GM23338 (cell line): ENCODE data around the gene SRA1. TPM values are rescaled to one million over a fixed set of nuclear protein-coding genes. Genes with fewer than 3 reads are reported as not detected.

Source experiments
- CREB1 ChIP-seq: fragments of 250-450 bp; sonication (Bioruptor Pico); IDR thresholded peaks from 2 replicates; pipeline ENCODE4 v1.5.0; 2020; ENCODE audit warnings: low read depth, mild to moderate bottlenecking, moderate library complexity
- EZH2 ChIP-seq: fragments of 200-600 bp; sonication (generic); IDR thresholded peaks from one replicate; pipeline ENCODE4 v1.8.0; 2017; ENCODE audit warnings: antibody characterized with exemption, mild to moderate bottlenecking, low read depth; ENCODE audit not compliant: unreplicated experiment
- JUNB ChIP-seq: IDR thresholded peaks from one replicate; pipeline ENCODE4 v1.6.1; 2016; ENCODE audit warnings: antibody characterized with exemption; ENCODE audit not compliant: unreplicated experiment
- NANOG ChIP-seq: IDR thresholded peaks from 2 replicates; pipeline ENCODE4 v1.6.1; 2016; ENCODE audit warnings: antibody characterized with exemption, borderline replicate concordance
- STAT1 ChIP-seq: IDR thresholded peaks from one replicate; pipeline ENCODE4 v1.6.1; 2016; ENCODE audit warnings: antibody characterized with exemption; ENCODE audit not compliant: unreplicated experiment
- ZNF114 ChIP-seq: fragments of 250-450 bp; sonication (Bioruptor Pico); IDR thresholded peaks from 2 replicates; pipeline ENCODE4 v1.5.0; 2020; ENCODE audit warnings: mild to moderate bottlenecking, moderate library complexity
- polyA plus RNA-seq: library from polyadenylated mRNA; unstranded; fragments of >200 nt; fragmentation: Nextera tagmentation; extraction: Ambion mirVana; gene quantifications from 2 replicates; pipeline ENCODE4 v1.2.1, GENCODE V29; 2016
- total RNA-seq: library from RNA; depleted of rRNA; stranded (reverse); fragments of >200 nt; shearing (Covaris generic); gene quantifications from 2 replicates; pipeline ENCODE4 v1.2.3, GENCODE V29; 2014
- TF ChIP-seq, protein P1 (sequence below): fragments of 250-450 bp; sonication (Bioruptor Pico); IDR thresholded peaks from 2 replicates; pipeline ENCODE4 v1.5.0; 2020; ENCODE audit warnings: mild to moderate bottlenecking, moderate library complexity
- TF ChIP-seq, protein P2 (sequence below), 2 experiments: fragments of 200-600 bp in 1 of 2; sonication (generic) in 1 of 2; conservative IDR thresholded peaks; 2 replicates each; pipeline versions ENCODE4 v1.5.1 to v1.6.1; 2016 to 2017; ENCODE audit warnings: antibody characterized with exemption in 2 of 2, low read depth in 2 of 2, mild to moderate bottlenecking in 2 of 2, moderate library complexity in 1 of 2

Gene SRA1
- total and polyA plus RNA-seq, 2 experiments from 2014 or later, result 38.4 to 74.7 TPM

DNA sequence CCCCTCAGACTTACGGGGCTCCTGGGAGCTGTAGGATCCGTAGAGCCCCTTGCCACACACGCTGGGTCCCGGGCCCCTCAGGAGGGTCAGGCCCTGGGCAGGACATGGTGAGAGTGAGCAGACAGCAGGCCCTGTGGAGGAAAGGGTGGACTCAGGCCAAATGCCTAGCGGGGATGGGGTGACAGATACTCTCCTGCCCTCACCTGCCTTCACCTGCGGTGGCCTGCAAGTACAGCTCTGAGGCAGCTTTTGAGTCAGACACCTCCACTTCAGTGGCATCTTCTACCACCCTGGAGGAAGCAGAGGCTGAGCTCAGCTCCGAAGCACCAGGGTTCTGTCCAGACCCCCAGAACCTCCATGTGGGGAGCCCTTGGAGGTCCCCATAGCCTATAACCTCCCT is 33.6 kb upstream of the SRA1 start (continued):
- TF ChIP-seq, protein P1, sequence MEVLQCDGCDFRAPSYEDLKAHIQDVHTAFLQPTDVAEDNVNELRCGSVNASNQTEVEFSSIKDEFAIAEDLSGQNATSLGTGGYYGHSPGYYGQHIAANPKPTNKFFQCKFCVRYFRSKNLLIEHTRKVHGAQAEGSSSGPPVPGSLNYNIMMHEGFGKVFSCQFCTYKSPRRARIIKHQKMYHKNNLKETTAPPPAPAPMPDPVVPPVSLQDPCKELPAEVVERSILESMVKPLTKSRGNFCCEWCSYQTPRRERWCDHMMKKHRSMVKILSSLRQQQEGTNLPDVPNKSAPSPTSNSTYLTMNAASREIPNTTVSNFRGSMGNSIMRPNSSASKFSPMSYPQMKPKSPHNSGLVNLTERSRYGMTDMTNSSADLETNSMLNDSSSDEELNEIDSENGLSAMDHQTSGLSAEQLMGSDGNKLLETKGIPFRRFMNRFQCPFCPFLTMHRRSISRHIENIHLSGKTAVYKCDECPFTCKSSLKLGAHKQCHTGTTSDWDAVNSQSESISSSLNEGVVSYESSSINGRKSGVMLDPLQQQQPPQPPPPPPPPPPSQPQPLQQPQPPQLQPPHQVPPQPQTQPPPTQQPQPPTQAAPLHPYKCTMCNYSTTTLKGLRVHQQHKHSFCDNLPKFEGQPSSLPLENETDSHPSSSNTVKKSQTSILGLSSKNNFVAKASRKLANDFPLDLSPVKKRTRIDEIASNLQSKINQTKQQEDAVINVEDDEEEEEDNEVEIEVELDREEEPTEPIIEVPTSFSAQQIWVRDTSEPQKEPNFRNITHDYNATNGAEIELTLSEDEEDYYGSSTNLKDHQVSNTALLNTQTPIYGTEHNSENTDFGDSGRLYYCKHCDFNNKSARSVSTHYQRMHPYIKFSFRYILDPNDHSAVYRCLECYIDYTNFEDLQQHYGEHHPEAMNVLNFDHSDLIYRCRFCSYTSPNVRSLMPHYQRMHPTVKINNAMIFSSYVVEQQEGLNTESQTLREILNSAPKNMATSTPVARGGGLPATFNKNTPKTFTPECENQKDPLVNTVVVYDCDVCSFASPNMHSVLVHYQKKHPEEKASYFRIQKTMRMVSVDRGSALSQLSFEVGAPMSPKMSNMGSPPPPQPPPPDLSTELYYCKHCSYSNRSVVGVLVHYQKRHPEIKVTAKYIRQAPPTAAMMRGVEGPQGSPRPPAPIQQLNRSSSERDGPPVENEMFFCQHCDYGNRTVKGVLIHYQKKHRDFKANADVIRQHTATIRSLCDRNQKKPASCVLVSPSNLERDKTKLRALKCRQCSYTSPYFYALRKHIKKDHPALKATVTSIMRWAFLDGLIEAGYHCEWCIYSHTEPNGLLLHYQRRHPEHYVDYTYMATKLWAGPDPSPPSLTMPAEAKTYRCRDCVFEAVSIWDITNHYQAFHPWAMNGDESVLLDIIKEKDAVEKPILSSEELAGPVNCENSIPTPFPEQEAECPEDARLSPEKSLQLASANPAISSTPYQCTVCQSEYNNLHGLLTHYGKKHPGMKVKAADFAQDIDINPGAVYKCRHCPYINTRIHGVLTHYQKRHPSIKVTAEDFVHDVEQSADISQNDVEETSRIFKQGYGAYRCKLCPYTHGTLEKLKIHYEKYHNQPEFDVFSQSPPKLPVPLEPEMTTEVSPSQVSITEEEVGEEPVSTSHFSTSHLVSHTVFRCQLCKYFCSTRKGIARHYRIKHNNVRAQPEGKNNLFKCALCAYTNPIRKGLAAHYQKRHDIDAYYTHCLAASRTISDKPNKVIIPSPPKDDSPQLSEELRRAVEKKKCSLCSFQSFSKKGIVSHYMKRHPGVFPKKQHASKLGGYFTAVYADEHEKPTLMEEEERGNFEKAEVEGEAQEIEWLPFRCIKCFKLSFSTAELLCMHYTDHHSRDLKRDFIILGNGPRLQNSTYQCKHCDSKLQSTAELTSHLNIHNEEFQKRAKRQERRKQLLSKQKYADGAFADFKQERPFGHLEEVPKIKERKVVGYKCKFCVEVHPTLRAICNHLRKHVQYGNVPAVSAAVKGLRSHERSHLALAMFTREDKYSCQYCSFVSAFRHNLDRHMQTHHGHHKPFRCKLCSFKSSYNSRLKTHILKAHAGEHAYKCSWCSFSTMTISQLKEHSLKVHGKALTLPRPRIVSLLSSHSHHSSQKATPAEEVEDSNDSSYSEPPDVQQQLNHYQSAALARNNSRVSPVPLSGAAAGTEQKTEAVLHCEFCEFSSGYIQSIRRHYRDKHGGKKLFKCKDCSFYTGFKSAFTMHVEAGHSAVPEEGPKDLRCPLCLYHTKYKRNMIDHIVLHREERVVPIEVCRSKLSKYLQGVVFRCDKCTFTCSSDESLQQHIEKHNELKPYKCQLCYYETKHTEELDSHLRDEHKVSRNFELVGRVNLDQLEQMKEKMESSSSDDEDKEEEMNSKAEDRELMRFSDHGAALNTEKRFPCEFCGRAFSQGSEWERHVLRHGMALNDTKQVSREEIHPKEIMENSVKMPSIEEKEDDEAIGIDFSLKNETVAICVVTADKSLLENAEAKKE (CRISPR knock-in tag), result no peak
- TF ChIP-seq CREB1 (CRISPR knock-in tag) (no peak), NANOG (no peak), JUNB (no peak), ZNF114 (CRISPR knock-in tag) (no peak), EZH2 (no peak), STAT1 (no peak)
- TF ChIP-seq, protein P2, sequence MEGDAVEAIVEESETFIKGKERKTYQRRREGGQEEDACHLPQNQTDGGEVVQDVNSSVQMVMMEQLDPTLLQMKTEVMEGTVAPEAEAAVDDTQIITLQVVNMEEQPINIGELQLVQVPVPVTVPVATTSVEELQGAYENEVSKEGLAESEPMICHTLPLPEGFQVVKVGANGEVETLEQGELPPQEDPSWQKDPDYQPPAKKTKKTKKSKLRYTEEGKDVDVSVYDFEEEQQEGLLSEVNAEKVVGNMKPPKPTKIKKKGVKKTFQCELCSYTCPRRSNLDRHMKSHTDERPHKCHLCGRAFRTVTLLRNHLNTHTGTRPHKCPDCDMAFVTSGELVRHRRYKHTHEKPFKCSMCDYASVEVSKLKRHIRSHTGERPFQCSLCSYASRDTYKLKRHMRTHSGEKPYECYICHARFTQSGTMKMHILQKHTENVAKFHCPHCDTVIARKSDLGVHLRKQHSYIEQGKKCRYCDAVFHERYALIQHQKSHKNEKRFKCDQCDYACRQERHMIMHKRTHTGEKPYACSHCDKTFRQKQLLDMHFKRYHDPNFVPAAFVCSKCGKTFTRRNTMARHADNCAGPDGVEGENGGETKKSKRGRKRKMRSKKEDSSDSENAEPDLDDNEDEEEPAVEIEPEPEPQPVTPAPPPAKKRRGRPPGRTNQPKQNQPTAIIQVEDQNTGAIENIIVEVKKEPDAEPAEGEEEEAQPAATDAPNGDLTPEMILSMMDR (conservative IDR thresholded peaks at IDR 0.05; ENCODE audit: low read depth in 2 of 2), result no peak
